Uterus (tissue), 4 donors: ENCODE data around the gene KBTBD6. TPM values are rescaled to one million over a fixed set of nuclear protein-coding genes. Genes with fewer than 3 reads are reported as not detected.
"Not testable (repeated sequence)": the region's sequence is repeated elsewhere in the genome, so short reads cannot be mapped to it uniquely, and the experiment has no call there.

Experiments
- DNase-seq, 2 donors: peaks; one replicate each; pipeline ENCODE4 v3.0.0-alpha.2; 2019 to 2020
- H3K27ac ChIP-seq, 2 donors: fragments of 200-600 bp; sonication (generic); 1 replicate in 1 of 2; 2 replicates in 1 of 2; pipeline ENCODE4 v1.5.1; 2016 to 2018
- H3K27me3 ChIP-seq, 2 donors: fragments of 200-600 bp; sonication (generic); one replicate each; pipeline ENCODE4 v1.5.1; 2018 to 2019; ENCODE audit warnings: control low read depth in 1 of 2
- H3K36me3 ChIP-seq, 2 donors: fragments of 200-600 bp; sonication (generic); one replicate each; pipeline ENCODE4 v1.5.1; 2019; ENCODE audit warnings: control low read depth in 1 of 2
- H3K4me1 ChIP-seq, 2 donors: fragments of 200-600 bp; sonication (generic); one replicate each; pipeline ENCODE4 v1.5.1; 2018 to 2019; ENCODE audit warnings: control low read depth in 1 of 2
- H3K4me3 ChIP-seq, 2 donors: fragments of 200-600 bp; sonication (generic); 1 replicate in 1 of 2; 2 replicates in 1 of 2; pipeline ENCODE4 v1.5.1; 2018 to 2019; ENCODE audit warnings: mild to moderate bottlenecking in 1 of 2
- H3K9me3 ChIP-seq, 2 donors: fragments of 200-600 bp; sonication (generic); one replicate each; pipeline ENCODE4 v1.5.1; 2019; ENCODE audit warnings: control low read depth in 1 of 2
- POLR2A ChIP-seq, 2 donors: fragments of 450-650 bp; IDR thresholded peaks; one replicate each; pipeline ENCODE4 v1.6.1; 2016; ENCODE audit warnings: antibody characterized with exemption in 2 of 2, mild to moderate bottlenecking in 1 of 2, moderate library complexity in 1 of 2
- intact Hi-C: fragments of 100-400 bp; cut with DNase I; formaldehyde crosslinking; loops from one replicate; pipeline ENCODE4 v1.15.1; 2023; ENCODE audit warnings: low total_unique reads
- total RNA-seq, 4 donors: library from RNA; depleted of rRNA in 3 of 4; stranded (reverse); fragments of >200 nt in 3 of 4; gene quantifications; one replicate each; pipeline versions ENCODE4 v1.1.0 to v1.2.4, GENCODE V29; 2014 to 2023
- TF ChIP-seq, protein P1 (sequence below), 4 experiments: fragments of 200-600 bp in 2 of 4; fragments of 450-650 bp in 2 of 4; sonication (generic) in 2 of 4; IDR thresholded peaks; one replicate each; pipeline ENCODE4 v1.5.1; 2016 to 2019; ENCODE audit warnings: antibody characterized with exemption in 4 of 4, mild to moderate bottlenecking in 2 of 4, moderate library complexity in 1 of 4
- donor health status: DM: yes; HTN: yes; CAD: no.

The KBTBD6 gene
- 10 to 100 TPM in 3 of 4 donors, 1 to 10 TPM in 1; 6.1 to 33.9 (median 15.2) TPM for total RNA-seq

GRCh38 chr13:41132512-41133152 is at the start of gene KBTBD6:
KBTBD6 (minus strand) TSS chr13:41132802; CDS start chr13:41132511, 291 bp downstream.
- Histone ChIP-seq H3K27ac (peak within 1 kb of the TSS; percentile 82 to 89), H3K4me1 (peaks cover 0 to 4% of the 10 kb centered on the region in 2 donors), H3K27me3 (no peaks in the 10 kb centered on the region), H3K4me3 (peak within 1 kb of the TSS; percentile 89 to 90), H3K36me3 (no peaks in the 10 kb centered on the region), H3K9me3 (no peaks in the 10 kb centered on the region)
- peak; percentile 59 to 63 for TF ChIP-seq POLR2A (IDR thresholded peaks at IDR 0.05)
- TF ChIP-seq, protein P1, sequence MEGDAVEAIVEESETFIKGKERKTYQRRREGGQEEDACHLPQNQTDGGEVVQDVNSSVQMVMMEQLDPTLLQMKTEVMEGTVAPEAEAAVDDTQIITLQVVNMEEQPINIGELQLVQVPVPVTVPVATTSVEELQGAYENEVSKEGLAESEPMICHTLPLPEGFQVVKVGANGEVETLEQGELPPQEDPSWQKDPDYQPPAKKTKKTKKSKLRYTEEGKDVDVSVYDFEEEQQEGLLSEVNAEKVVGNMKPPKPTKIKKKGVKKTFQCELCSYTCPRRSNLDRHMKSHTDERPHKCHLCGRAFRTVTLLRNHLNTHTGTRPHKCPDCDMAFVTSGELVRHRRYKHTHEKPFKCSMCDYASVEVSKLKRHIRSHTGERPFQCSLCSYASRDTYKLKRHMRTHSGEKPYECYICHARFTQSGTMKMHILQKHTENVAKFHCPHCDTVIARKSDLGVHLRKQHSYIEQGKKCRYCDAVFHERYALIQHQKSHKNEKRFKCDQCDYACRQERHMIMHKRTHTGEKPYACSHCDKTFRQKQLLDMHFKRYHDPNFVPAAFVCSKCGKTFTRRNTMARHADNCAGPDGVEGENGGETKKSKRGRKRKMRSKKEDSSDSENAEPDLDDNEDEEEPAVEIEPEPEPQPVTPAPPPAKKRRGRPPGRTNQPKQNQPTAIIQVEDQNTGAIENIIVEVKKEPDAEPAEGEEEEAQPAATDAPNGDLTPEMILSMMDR (IDR thresholded peaks at IDR 0.05): peak in 1 of 4 experiments; percentile 37
- peak; percentile 94 to 95 for DNase-seq
- intact Hi-C loops: loop anchor here (10.0 kb wide), 1 partner anchor 62 kb away; the partner anchor contains the start of gene KBTBD7

- intact Hi-C loops: no loop called here
- no peak overlapping the region for H3K27ac ChIP-seq
- no peaks in the 10 kb centered on the region for H3K4me1 ChIP-seq
- H3K27me3 ChIP-seq: no peaks in the 10 kb centered on the region
- H3K9me3 ChIP-seq: no peaks in the 10 kb centered on the region
- no peak overlapping the region for H3K4me3 ChIP-seq
- DNase-seq: no peak
- TF ChIP-seq POLR2A (IDR thresholded peaks at IDR 0.05): no peak
- TF ChIP-seq, protein P1 (IDR thresholded peaks at IDR 0.05): no peak
- H3K36me3 ChIP-seq: no peaks in the 10 kb centered on the region
These were observed 49.6 kb upstream of the KBTBD6 start for GRCh38 chr13:41182231-41182630.

GRCh38 chr13:41179593-41180250 is 47.1 kb upstream of the KBTBD6 start:
- TF ChIP-seq, protein P1 (IDR thresholded peaks at IDR 0.05): no peak
- TF ChIP-seq POLR2A (IDR thresholded peaks at IDR 0.05): no peak
- Histone ChIP-seq H3K36me3 (no peaks in the 10 kb centered on the region), H3K9me3 (no peaks in the 10 kb centered on the region), H3K27me3 (no peaks in the 10 kb centered on the region), H3K27ac (no peak overlapping the region), H3K4me3 (no peak overlapping the region), H3K4me1 (no peaks in the 10 kb centered on the region)
- intact Hi-C loops: no loop called here
- DNase-seq: no peak

- Histone ChIP-seq H3K4me1 (no peaks in the 10 kb centered on the region), H3K4me3 (no peak overlapping the region), H3K27me3 (no peaks in the 10 kb centered on the region), H3K9me3 (no peaks in the 10 kb centered on the region), H3K36me3 (no peaks in the 10 kb centered on the region), H3K27ac (no peak overlapping the region)
- TF ChIP-seq, protein P1 (IDR thresholded peaks at IDR 0.05): no peak
- TF ChIP-seq POLR2A (IDR thresholded peaks at IDR 0.05): no peak
- DNase-seq: no peak
- intact Hi-C loops: no loop called here
These were observed 45.4 kb upstream of the KBTBD6 start for GRCh38 chr13:41178040-41178439.

- Histone ChIP-seq H3K4me1 (no peaks in the 10 kb centered on the region), H3K4me3 (no peak overlapping the region), H3K27ac (no peak overlapping the region), H3K36me3 (no peaks in the 10 kb centered on the region), H3K27me3 (no peaks in the 10 kb centered on the region), H3K9me3 (no peaks in the 10 kb centered on the region)
- TF ChIP-seq, protein P1 (IDR thresholded peaks at IDR 0.05): no peak
- TF ChIP-seq POLR2A (IDR thresholded peaks at IDR 0.05): no peak
- intact Hi-C loops: no loop called here
- no peak for DNase-seq
These were observed 45.0 kb upstream of the KBTBD6 start for GRCh38 chr13:41177616-41178015.

GRCh38 chr13:41175576-41175975 is 43.0 kb upstream of the KBTBD6 start:
- DNase-seq, intact Hi-C loops, H3K4me3 ChIP-seq, H3K9me3 ChIP-seq, H3K27ac ChIP-seq, H3K36me3 ChIP-seq, H3K4me1 ChIP-seq, H3K27me3 ChIP-seq: not testable (repeated sequence)
